BLaER1 treated with 17β-estradiol and CSF1 and Interleukin-3, amounts not matched to agents 10 nM and 100 nM (cell line): ENCODE measurements around the gene ZNF700.
"Not testable (repeated sequence)": the region's sequence is repeated elsewhere in the genome, so short reads cannot be mapped to it uniquely, and the experiment has no call there.

ENCODE experiments used
- H3K27ac ChIP-seq, 11 experiments: shearing (Covaris generic); formaldehyde crosslinking; 2 replicates each; pipeline ENCODE4 v1.8.1; 2022
- H3K27me3 ChIP-seq, 11 experiments: shearing (Covaris generic); formaldehyde crosslinking; 2 replicates each; pipeline ENCODE4 v1.8.1; 2022
- H3K36me3 ChIP-seq, 11 experiments: shearing (Covaris generic); formaldehyde crosslinking; 2 replicates each; pipeline ENCODE4 v1.8.1; 2022
- H3K4me1 ChIP-seq, 10 experiments: shearing (Covaris generic); formaldehyde crosslinking; 2 replicates each; pipeline ENCODE4 v1.8.1; 2022
- H3K4me2 ChIP-seq, 11 experiments: shearing (Covaris generic); formaldehyde crosslinking; 2 replicates each; pipeline ENCODE4 v1.8.1; 2022
- H3K4me3 ChIP-seq, 10 experiments: shearing (Covaris generic); formaldehyde crosslinking; 2 replicates each; pipeline ENCODE4 v1.8.1; 2022
- H3K9ac ChIP-seq, 11 experiments: shearing (Covaris generic); formaldehyde crosslinking; 2 replicates each; pipeline ENCODE4 v1.8.1; 2022
- H3K9me3 ChIP-seq, 11 experiments: shearing (Covaris generic); formaldehyde crosslinking; replicated peaks in 1 of 11; 2 replicates each; pipeline ENCODE4 v1.8.1; 2022
- H4K20me1 ChIP-seq, 11 experiments: shearing (Covaris generic); formaldehyde crosslinking; 2 replicates each; pipeline ENCODE4 v1.8.1; 2022
- Cebpa-rat ChIP-seq, 11 experiments: shearing (Covaris generic); IDR thresholded peaks; 2 replicates each; pipeline ENCODE4 v1.8.1; 2022

ZNF700 gene

GRCh38 chr19:11931051-11931450, 6.1 kb downstream of the ZNF700 start:
- Histone ChIP-seq H4K20me1 (peaks cover 0 to 5% (median 0%) of the 10 kb centered on the region in 11 experiments; a peak in 4 of 22 replicates), H3K4me3 (no peak overlapping the region; a peak in 2 of 20 replicates), H3K27me3 (no peaks in the 10 kb centered on the region), H3K27ac (no peak overlapping the region), H3K4me1 (peaks cover 11 to 38% (median 13%) of the 10 kb centered on the region in 10 experiments), H3K9me3 (peaks cover 88 to 94% (median 92%) of the 10 kb centered on the region in 11 experiments), H3K4me2 (peak overlapping the region in 2 of 11 experiments; percentile 62 to 65; a peak in 3 of 22 replicates), H3K36me3 (peaks cover 69 to 93% (median 89%) of the 10 kb centered on the region in 11 experiments), H3K9ac (no peak overlapping the region)
- TF ChIP-seq Cebpa-rat (IDR thresholded peaks at IDR 0.05), result no peak

GRCh38 chr19:11931513-11931912, 6.6 kb downstream of the ZNF700 start:
- Histone ChIP-seq H3K4me3 (peak overlapping the region in 1 of 10 experiments; percentile 22; a peak in 1 of 20 replicates), H3K27ac (no peak overlapping the region), H4K20me1 (peaks cover 0 to under 1% (median 0%) of the 10 kb centered on the region in 11 experiments; a peak in 2 of 22 replicates), H3K4me2 (peak overlapping the region in 1 of 11 experiments; percentile 65; a peak in 3 of 22 replicates), H3K27me3 (no peaks in the 10 kb centered on the region), H3K9ac (no peak overlapping the region), H3K4me1 (peaks cover 6 to 33% (median 8%) of the 10 kb centered on the region in 10 experiments), H3K9me3 (peaks cover 92 to 97% (median 94%) of the 10 kb centered on the region in 11 experiments), H3K36me3 (peaks cover 69 to 93% (median 89%) of the 10 kb centered on the region in 11 experiments)
- TF ChIP-seq Cebpa-rat (IDR thresholded peaks at IDR 0.05), result no peak

DNA sequence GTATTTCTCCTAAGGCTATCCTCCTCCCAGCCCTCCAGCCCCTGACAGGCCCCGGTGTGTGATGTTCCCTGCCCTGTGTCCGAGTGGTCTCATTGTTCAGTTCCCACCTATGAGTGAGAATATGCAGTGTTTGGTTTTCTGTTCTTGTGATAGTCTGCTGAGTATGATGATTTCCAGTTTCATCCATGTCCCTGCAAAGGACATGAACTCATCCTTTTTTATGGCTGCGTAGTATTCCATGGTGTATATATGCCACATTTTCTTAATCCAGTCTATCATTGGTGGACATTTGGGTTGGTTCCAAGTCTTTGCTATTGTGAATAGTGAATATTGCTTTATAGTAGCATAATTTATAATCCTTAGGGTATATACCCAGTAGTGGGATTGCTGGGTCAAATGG, 10.9 kb downstream of the ZNF700 start:
- H4K20me1 ChIP-seq, H3K27ac ChIP-seq, H3K27me3 ChIP-seq, H3K4me2 ChIP-seq, H3K9ac ChIP-seq: not testable (repeated sequence)
- Histone ChIP-seq H3K4me1 (peaks cover 0 to 12% (median 0%) of the 10 kb centered on the region in 10 experiments; a peak in 4 of 20 replicates), H3K4me3 (peak overlapping the region in 1 of 10 experiments; percentile 0; a peak in 2 of 20 replicates), H3K9me3 (peaks cover 88 to 95% (median 93%) of the 10 kb centered on the region in 11 experiments), H3K36me3 (peaks cover 77 to 86% (median 84%) of the 10 kb centered on the region in 11 experiments)

GRCh38 chr19:11938383-11938782, 13.5 kb downstream of the ZNF700 start:
- not testable (repeated sequence) for H3K4me1 ChIP-seq, H4K20me1 ChIP-seq, H3K27ac ChIP-seq, H3K27me3 ChIP-seq, H3K9ac ChIP-seq, H3K4me2 ChIP-seq
- Histone ChIP-seq H3K4me3 (peak overlapping the region in 1 of 10 experiments; percentile 21; a peak in 2 of 20 replicates), H3K9me3 (peaks cover 88 to 95% (median 93%) of the 10 kb centered on the region in 11 experiments), H3K36me3 (peaks cover 82 to 86% (median 84%) of the 10 kb centered on the region in 11 experiments)

GRCh38 chr19:11941361-11941887, 16.5 kb downstream of the ZNF700 start:
- Histone ChIP-seq H3K36me3 (peaks cover 87 to 90% (median 89%) of the 10 kb centered on the region in 11 experiments), H3K9me3 (peaks cover 91 to 96% (median 94%) of the 10 kb centered on the region in 11 experiments), H3K4me3 (peak overlapping the region in 7 of 10 experiments; percentile 17 to 54 (median 29); a peak in 9 of 20 replicates)
- not testable (repeated sequence) for H3K27ac ChIP-seq, H3K4me1 ChIP-seq, H3K4me2 ChIP-seq, H4K20me1 ChIP-seq, H3K27me3 ChIP-seq, H3K9ac ChIP-seq

- H3K27ac ChIP-seq, result no peak overlapping the region
- no peaks in the 10 kb centered on the region for H4K20me1 ChIP-seq
- peaks cover 94 to 96% (median 94%) of the 10 kb centered on the region in 11 experiments for H3K9me3 ChIP-seq
These were observed 17.3 kb downstream of the ZNF700 start for GRCh38 chr19:11942008-11942842.

GRCh38 chr19:11942843-11943108, 17.9 kb downstream of the ZNF700 start:
- peak overlapping the region in 8 of 10 experiments; percentile 17 to 54 (median 31); a peak in 8 of 20 replicates for H3K4me3 ChIP-seq
- H3K4me1 ChIP-seq, result no peaks in the 10 kb centered on the region
- no peaks in the 10 kb centered on the region for H3K27me3 ChIP-seq
- peaks cover 90 to 94% (median 92%) of the 10 kb centered on the region in 11 experiments for H3K36me3 ChIP-seq
- TF ChIP-seq Cebpa-rat (IDR thresholded peaks at IDR 0.05), result no peak
- H3K9ac ChIP-seq, result no peak overlapping the region
- H3K4me2 ChIP-seq, result no peak overlapping the region
- no peaks in the 10 kb centered on the region for H4K20me1 ChIP-seq
- H3K27ac ChIP-seq, result no peak overlapping the region
- peaks cover 94 to 96% (median 94%) of the 10 kb centered on the region in 11 experiments for H3K9me3 ChIP-seq

More at GRCh38 chr19:11942008-11942842, 17.3 kb downstream of the ZNF700 start:
- no peak overlapping the region for H3K4me2 ChIP-seq
- H3K36me3 ChIP-seq, result peaks cover 90 to 94% (median 92%) of the 10 kb centered on the region in 11 experiments
- H3K27me3 ChIP-seq, result no peaks in the 10 kb centered on the region
- TF ChIP-seq Cebpa-rat (IDR thresholded peaks at IDR 0.05), result no peak
- H3K4me3 ChIP-seq, result peak overlapping the region; percentile 16 to 54 (median 29); a peak in 15 of 20 replicates
- no peaks in the 10 kb centered on the region for H3K4me1 ChIP-seq
- H3K9ac ChIP-seq, result no peak overlapping the region

- no peaks in the 10 kb centered on the region for H3K4me1 ChIP-seq
- H3K4me3 ChIP-seq, result peak overlapping the region in 9 of 10 experiments; percentile 4 to 54 (median 29); a peak in 10 of 20 replicates
- no peak overlapping the region for H3K9ac ChIP-seq
- no peak overlapping the region for H3K4me2 ChIP-seq
- H3K36me3 ChIP-seq, result peaks cover 98 to 100% (median 100%) of the 10 kb centered on the region in 11 experiments
- H4K20me1 ChIP-seq, result no peaks in the 10 kb centered on the region
- no peak for TF ChIP-seq Cebpa-rat (IDR thresholded peaks at IDR 0.05)
- no peak overlapping the region for H3K27ac ChIP-seq
- peaks cover 100% of the 10 kb centered on the region in 11 experiments for H3K9me3 ChIP-seq
- H3K27me3 ChIP-seq, result 0 out of 22 replicates have a peak, but pooled peaks cover 0 to 4% (median 0%) of the 10 kb centered on the region in 11 experiments
These were observed 19.7 kb downstream of the ZNF700 start for GRCh38 chr19:11944656-11945055.

DNA sequence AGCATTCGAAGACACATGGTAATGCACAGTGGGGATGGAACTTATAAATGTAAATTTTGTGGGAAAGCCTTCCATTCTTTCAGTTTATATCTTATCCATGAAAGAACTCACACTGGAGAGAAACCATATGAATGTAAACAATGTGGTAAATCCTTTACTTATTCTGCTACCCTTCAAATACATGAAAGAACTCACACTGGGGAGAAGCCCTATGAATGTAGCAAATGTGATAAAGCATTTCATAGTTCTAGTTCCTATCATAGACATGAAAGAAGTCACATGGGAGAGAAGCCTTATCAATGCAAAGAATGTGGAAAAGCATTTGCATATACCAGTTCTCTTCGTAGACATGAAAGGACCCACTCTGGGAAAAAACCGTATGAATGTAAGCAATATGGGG, 23.7 kb downstream of the ZNF700 start:
- Histone ChIP-seq H3K4me2 (no peak overlapping the region), H3K27ac (no peak overlapping the region), H3K27me3 (0 out of 22 replicates have a peak, but pooled peaks cover 0 to 4% (median 0%) of the 10 kb centered on the region in 11 experiments), H3K9ac (no peak overlapping the region), H3K4me1 (no peaks in the 10 kb centered on the region), H3K9me3 (peaks cover 100% of the 10 kb centered on the region in 11 experiments), H3K36me3 (peaks cover 100% of the 10 kb centered on the region in 11 experiments), H4K20me1 (no peaks in the 10 kb centered on the region), H3K4me3 (peak overlapping the region; percentile 12 to 60 (median 46); a peak in 13 of 20 replicates)
- no peak for TF ChIP-seq Cebpa-rat (IDR thresholded peaks at IDR 0.05)
